ENCODE data around the gene TMPRSS5.

Gene TMPRSS5

DNA sequence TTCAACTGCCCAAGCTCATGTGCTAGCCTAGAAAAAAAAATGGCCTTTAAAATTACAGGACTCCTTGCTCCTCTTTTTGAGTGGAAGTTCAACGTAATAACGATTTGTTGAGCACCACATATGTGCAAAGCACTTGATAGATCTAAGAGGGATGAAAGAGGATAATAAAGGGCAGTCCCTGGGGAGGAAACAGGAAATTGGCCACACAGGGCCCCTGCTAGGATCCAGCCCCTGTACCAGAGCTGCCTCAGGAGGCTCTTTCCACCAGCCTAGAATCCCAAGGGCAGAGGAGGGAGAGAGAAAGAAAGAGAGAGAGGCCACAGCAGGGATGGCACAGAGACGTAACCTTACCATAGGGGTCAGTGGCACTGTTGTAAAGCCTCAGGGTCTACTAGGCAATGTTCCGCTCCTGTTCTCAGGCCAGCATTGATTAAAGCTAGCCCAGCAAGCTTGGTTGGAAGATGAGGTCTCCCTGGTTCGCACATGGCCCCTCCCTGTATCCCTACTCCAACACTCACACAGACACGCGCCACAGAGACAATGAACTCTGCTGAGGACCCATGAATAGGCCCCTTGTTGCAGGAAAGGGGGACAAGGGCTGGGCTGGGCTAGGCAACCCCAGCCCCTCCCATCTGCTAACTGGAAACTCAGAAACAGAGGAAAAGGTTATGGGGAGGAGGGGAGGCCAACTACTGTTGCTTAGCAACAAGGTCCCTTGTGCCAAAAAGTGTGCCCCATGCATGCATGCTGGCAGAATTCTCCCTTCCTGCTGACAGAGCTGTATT, at the start of gene TMPRSS5:
TSS of gene TMPRSS5 (minus strand) at position 438 of the 785 bp plus-strand sequence. CDS start at position 354, 84 bp downstream.
- DNase-seq (ENCODE audit: low read depth), result no peak
- H3K4me3 ChIP-seq (ENCODE audit: low read depth, low read length), result no peak within 1 kb of the TSS
- TF ChIP-seq, protein P1, sequence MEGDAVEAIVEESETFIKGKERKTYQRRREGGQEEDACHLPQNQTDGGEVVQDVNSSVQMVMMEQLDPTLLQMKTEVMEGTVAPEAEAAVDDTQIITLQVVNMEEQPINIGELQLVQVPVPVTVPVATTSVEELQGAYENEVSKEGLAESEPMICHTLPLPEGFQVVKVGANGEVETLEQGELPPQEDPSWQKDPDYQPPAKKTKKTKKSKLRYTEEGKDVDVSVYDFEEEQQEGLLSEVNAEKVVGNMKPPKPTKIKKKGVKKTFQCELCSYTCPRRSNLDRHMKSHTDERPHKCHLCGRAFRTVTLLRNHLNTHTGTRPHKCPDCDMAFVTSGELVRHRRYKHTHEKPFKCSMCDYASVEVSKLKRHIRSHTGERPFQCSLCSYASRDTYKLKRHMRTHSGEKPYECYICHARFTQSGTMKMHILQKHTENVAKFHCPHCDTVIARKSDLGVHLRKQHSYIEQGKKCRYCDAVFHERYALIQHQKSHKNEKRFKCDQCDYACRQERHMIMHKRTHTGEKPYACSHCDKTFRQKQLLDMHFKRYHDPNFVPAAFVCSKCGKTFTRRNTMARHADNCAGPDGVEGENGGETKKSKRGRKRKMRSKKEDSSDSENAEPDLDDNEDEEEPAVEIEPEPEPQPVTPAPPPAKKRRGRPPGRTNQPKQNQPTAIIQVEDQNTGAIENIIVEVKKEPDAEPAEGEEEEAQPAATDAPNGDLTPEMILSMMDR (IDR thresholded peaks at IDR 0.05; ENCODE audit: insufficient read depth, low read depth, low read length, missing control alignments), result no peak

DNA sequence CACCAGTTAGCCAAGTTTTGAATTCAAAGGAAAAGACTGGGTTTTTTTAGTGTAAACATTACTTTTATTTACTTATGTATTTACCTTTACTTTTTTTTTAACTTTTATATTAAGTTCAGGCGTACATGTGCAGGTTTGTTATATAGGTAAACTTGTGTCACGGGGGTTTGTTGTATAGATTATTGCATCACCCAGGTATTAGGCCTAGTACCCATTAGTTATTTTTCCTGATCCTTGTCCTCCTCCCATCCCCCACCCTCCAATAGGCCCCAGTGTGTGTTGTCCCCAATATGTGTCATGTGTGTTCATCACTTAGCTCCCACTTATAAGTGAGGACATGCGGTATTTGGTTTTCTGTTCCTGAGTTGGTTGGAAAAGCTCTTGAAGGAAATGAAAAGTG, 46.8 kb upstream of the TMPRSS5 start:
- TF ChIP-seq, protein P1 (IDR thresholded peaks at IDR 0.05; ENCODE audit: insufficient read depth, low read depth, low read length, missing control alignments), result no peak
- no peak overlapping the region for H3K4me3 ChIP-seq (ENCODE audit: low read depth, low read length)
- no peak for DNase-seq (ENCODE audit: low read depth)

DNA sequence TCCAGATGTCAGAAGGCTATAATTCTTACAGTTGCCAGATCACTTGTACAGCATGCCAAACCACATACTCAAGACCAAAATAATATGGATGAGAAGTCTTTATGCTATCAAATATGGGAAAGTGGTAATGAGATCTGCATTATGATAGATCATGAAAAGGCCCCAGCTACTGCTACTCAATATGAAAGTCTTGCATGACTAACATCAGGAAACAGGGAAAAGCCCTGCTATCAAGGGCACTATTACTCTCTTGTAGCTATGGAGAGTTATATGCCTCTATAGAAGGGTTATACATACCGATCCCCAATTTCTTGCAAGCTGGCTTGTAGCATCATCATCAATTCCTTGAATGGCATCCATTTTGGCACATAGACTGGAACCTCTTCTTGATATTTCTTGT, 30.2 kb upstream of the TMPRSS5 start:
- TF ChIP-seq, protein P1 (IDR thresholded peaks at IDR 0.05; ENCODE audit: insufficient read depth, low read depth, low read length, missing control alignments), result no peak
- DNase-seq (ENCODE audit: low read depth), result no peak
- H3K4me3 ChIP-seq (ENCODE audit: low read depth, low read length), result no peak overlapping the region

- no peak overlapping the region for H3K4me3 ChIP-seq (ENCODE audit: low read depth, low read length)
- TF ChIP-seq, protein P1 (IDR thresholded peaks at IDR 0.05; ENCODE audit: insufficient read depth, low read depth, low read length, missing control alignments), result no peak
- no peak for DNase-seq (ENCODE audit: low read depth)
Observed at GRCh38 chr11:113732092-113732491, 26.0 kb upstream of the TMPRSS5 start.

GRCh38 chr11:113730887-113731726, 25.0 kb upstream of the TMPRSS5 start:
- no peak overlapping the region for H3K4me3 ChIP-seq (ENCODE audit: low read depth, low read length)
- TF ChIP-seq, protein P1 (IDR thresholded peaks at IDR 0.05; ENCODE audit: insufficient read depth, low read depth, low read length, missing control alignments), result peak; percentile 31
- peak; percentile 21 for DNase-seq (ENCODE audit: low read depth)

- TF ChIP-seq, protein P1 (IDR thresholded peaks at IDR 0.05; ENCODE audit: insufficient read depth, low read depth, low read length, missing control alignments), result no peak
- no peak for DNase-seq (ENCODE audit: low read depth)
- H3K4me3 ChIP-seq (ENCODE audit: low read depth, low read length), result no peak overlapping the region
Observed at GRCh38 chr11:113729456-113729855, 23.3 kb upstream of the TMPRSS5 start.
